OCI-LY3 (cell line): ENCODE results near the gene HEXIM1.

Experiments used
- EZH2phosphoT487 ChIP-seq: fragments of 200-600 bp; shearing (Covaris generic); IDR thresholded peaks from 2 replicates; pipeline ENCODE4 v1.6.1; 2018; ENCODE audit warnings: antibody characterized with exemption, mixed run types, low read depth
- TF ChIP-seq, protein P1 (sequence below): fragments of 200-600, 300-600 bp; sonication (generic); IDR thresholded peaks from 2 replicates; pipeline ENCODE4 v1.5.1; 2014; ENCODE audit warnings: antibody characterized with exemption, low read length, low read depth

DNA sequence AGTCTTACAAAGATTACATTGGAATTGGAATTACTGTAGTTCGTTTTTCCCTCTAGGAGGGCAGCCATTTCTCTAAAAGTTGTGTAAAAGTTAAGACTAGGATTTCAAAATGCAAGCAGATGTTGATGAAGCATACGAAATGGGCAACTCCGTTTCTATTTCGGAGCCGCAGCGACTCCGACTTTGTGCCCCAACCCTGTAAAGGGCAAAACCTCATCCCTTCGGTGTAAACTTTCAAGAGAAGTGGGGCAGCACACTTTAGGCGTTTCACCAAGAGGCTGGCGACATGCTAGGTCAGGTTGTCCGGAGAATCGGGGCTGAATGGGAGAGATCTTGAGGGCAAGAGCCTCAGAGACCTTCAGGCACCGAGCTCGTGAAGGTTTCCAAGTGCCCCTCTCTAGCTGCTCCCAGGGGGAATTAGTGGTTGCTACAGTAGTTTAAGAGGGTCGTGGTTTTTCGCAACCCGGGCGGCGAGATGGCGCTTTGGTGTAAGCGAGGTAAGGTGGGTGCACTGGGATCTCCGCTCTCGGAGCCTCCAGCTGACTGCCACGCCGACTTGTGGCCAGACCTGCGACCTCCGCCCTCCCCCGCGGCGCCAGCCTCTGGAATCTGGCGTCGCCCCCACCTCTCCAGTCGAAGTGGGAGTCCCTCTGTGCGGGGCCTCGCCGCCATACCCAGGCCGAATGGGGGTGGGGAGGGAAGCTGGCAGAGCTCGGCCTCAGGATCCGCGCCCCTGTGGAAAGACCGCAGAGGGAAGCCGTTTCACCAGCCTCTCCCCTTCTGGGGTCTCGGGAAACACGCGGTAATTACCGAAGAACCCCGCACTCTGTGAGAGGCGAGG lies 12.4 kb downstream of the HEXIM1 start:
- no peak for TF ChIP-seq EZH2phosphoT487
- TF ChIP-seq, protein P1, sequence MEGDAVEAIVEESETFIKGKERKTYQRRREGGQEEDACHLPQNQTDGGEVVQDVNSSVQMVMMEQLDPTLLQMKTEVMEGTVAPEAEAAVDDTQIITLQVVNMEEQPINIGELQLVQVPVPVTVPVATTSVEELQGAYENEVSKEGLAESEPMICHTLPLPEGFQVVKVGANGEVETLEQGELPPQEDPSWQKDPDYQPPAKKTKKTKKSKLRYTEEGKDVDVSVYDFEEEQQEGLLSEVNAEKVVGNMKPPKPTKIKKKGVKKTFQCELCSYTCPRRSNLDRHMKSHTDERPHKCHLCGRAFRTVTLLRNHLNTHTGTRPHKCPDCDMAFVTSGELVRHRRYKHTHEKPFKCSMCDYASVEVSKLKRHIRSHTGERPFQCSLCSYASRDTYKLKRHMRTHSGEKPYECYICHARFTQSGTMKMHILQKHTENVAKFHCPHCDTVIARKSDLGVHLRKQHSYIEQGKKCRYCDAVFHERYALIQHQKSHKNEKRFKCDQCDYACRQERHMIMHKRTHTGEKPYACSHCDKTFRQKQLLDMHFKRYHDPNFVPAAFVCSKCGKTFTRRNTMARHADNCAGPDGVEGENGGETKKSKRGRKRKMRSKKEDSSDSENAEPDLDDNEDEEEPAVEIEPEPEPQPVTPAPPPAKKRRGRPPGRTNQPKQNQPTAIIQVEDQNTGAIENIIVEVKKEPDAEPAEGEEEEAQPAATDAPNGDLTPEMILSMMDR: no peak; the same call in none of the 2 replicates
